ENCODE data around the gene SH2B3. TPM values are rescaled to one million over a fixed set of nuclear protein-coding genes. Genes with fewer than 3 reads are reported as not detected.
"Not testable (repeated sequence)": the region's sequence is repeated elsewhere in the genome, so short reads cannot be mapped to it uniquely, and the experiment has no call there.

The SH2B3 gene
- total RNA-seq, 1 donor from 2014 or later: 50.7 TPM

- H3K36me3 Mint-ChIP-seq (ENCODE audit: low read depth): peaks cover 15% of the 10 kb centered on the region
- DNase-seq (peak; percentile 80), ATAC-seq (ENCODE audit: low read depth) (peak; percentile 96)
- CTCF ChIA-PET: interaction anchor here (0.9 to 2.8 kb wide), 4 partner anchors 14 to 83 kb away, joined by 3 to 12 read pairs (median 4); no protein-coding TSS in a partner anchor
- intact Hi-C loops (cut with micrococcal nuclease): loop anchor here (1.0 to 5.0 kb wide), 3 partner anchors 14 to 37 kb away; partner anchors contain the start of gene SH2B3
- TF ChIP-seq CTCF (IDR thresholded peaks at IDR 0.05): no peak
- H3K27me3 Mint-ChIP-seq: no peaks in the 10 kb centered on the region
- peaks cover 35% of the 10 kb centered on the region for H3K4me1 Mint-ChIP-seq
- POLR2A ChIA-PET: interaction anchor here (1.0 to 1.6 kb wide), 3 partner anchors 9 to 13 kb away, joined by 3 to 4 read pairs (median 3); no protein-coding TSS in a partner anchor
- no peaks in the 10 kb centered on the region for H3K9me3 Mint-ChIP-seq
- H3K27ac Mint-ChIP-seq: no peak within 1 kb of the TSS
- peak within 1 kb of the TSS; percentile 85 for H3K4me3 Mint-ChIP-seq
Observed at GRCh38 chr12:111368788-111369495, 36.8 kb upstream of the SH2B3 start, which contains the start of gene PHETA1. Gene PHETA1, minus strand, starts transcription at chr12:111369095. Its CDS starts 5,668 bp downstream, at chr12:111363427.

GRCh38 chr12:111369496-111370220, 36.1 kb upstream of the SH2B3 start:
- peaks cover 35% of the 10 kb centered on the region for H3K4me1 Mint-ChIP-seq
- H3K9me3 Mint-ChIP-seq: no peaks in the 10 kb centered on the region
- no peak overlapping the region for H3K27ac Mint-ChIP-seq
- ChIA-PET CTCF (interaction anchor here (1.2 to 2.8 kb wide), 2 partner anchors 27 to 82 kb away, joined by 4 to 12 read pairs; no protein-coding TSS in a partner anchor), POLR2A (interaction anchor here (0.9 to 1.0 kb wide), 2 partner anchors 14 to 391 kb away, joined by 3 to 5 read pairs; no protein-coding TSS in a partner anchor)
- ATAC-seq (ENCODE audit: low read depth) (no peak), DNase-seq (no peak)
- peak overlapping the region; percentile 85 for H3K4me3 Mint-ChIP-seq
- no peak for TF ChIP-seq CTCF (IDR thresholded peaks at IDR 0.05)
- no peaks in the 10 kb centered on the region for H3K27me3 Mint-ChIP-seq
- H3K36me3 Mint-ChIP-seq (ENCODE audit: low read depth): peaks cover 14% of the 10 kb centered on the region
- intact Hi-C loops (cut with micrococcal nuclease): loop anchor here (1.0 to 5.0 kb wide), 2 partner anchors 36 to 37 kb away; partner anchors contain the start of gene SH2B3

GRCh38 chr12:111373231-111373630, 32.5 kb upstream of the SH2B3 start:
- H3K36me3 Mint-ChIP-seq (ENCODE audit: low read depth); H3K27ac Mint-ChIP-seq; intact Hi-C loops (cut with micrococcal nuclease); H3K27me3 Mint-ChIP-seq; DNase-seq; H3K9me3 Mint-ChIP-seq; ATAC-seq (ENCODE audit: low read depth); H3K4me3 Mint-ChIP-seq; H3K4me1 Mint-ChIP-seq; POLR2A ChIA-PET: not testable (repeated sequence)
- CTCF ChIA-PET: interaction anchor here (0.7 kb wide), 1 partner anchor 23 kb away, joined by 3 read pairs; no protein-coding TSS in a partner anchor

- no peak for ATAC-seq (ENCODE audit: low read depth)
- H3K27ac Mint-ChIP-seq: no peak overlapping the region
- H3K4me1 Mint-ChIP-seq: no peaks in the 10 kb centered on the region
- DNase-seq: no peak
- no peaks in the 10 kb centered on the region for H3K36me3 Mint-ChIP-seq (ENCODE audit: low read depth)
- POLR2A ChIA-PET: interaction anchor here (0.6 kb wide), 1 partner anchor 542 kb away, joined by 5 read pairs; no protein-coding TSS in a partner anchor
- TF ChIP-seq CTCF (IDR thresholded peaks at IDR 0.05): no peak
- CTCF ChIA-PET: no interaction called here
- intact Hi-C loops (cut with micrococcal nuclease): no loop called here
- H3K27me3 Mint-ChIP-seq: peaks cover 2% of the 10 kb centered on the region
- no peak overlapping the region for H3K4me3 Mint-ChIP-seq
- H3K9me3 Mint-ChIP-seq: no peaks in the 10 kb centered on the region
Observed at GRCh38 chr12:111377440-111377839, 28.3 kb upstream of the SH2B3 start.

GRCh38 chr12:111379942-111380554, 25.7 kb upstream of the SH2B3 start:
- H3K27ac Mint-ChIP-seq: no peak overlapping the region
- intact Hi-C loops (cut with micrococcal nuclease): no loop called here

More at GRCh38 chr12:111379942-111380554, 25.7 kb upstream of the SH2B3 start:
- TF ChIP-seq CTCF (IDR thresholded peaks at IDR 0.05): no peak
- no peak overlapping the region for H3K4me3 Mint-ChIP-seq
- ChIA-PET CTCF (no interaction called here), POLR2A (no interaction called here)
- DNase-seq: no peak
- no peaks in the 10 kb centered on the region for H3K9me3 Mint-ChIP-seq
- peaks cover 2% of the 10 kb centered on the region for H3K27me3 Mint-ChIP-seq
- no peaks in the 10 kb centered on the region for H3K4me1 Mint-ChIP-seq
- no peak for ATAC-seq (ENCODE audit: low read depth)
- H3K36me3 Mint-ChIP-seq (ENCODE audit: low read depth): no peaks in the 10 kb centered on the region
